ENCODE data around the gene ITGA11. TPM values are rescaled to one million over a fixed set of nuclear protein-coding genes. Genes with fewer than 3 reads are reported as not detected.

ITGA11 gene
- total RNA-seq, 1 donor from 2014 or later: 193 TPM

GRCh38 chr15:68375716-68376220 is 56.2 kb downstream of the ITGA11 start:
- H3K4me1 ChIP-seq (ENCODE audit: insufficient read depth, low read length): peaks cover 20% of the 10 kb centered on the region
- no peak overlapping the region for H3K27ac ChIP-seq (ENCODE audit: low read depth, low read length)
- Mint-ChIP-seq H3K4me1 (ENCODE audit: low read depth, unreplicated experiment) (peaks cover 12% of the 10 kb centered on the region), H3K27ac (ENCODE audit: unreplicated experiment) (no peak overlapping the region), H3K9me3 (ENCODE audit: unreplicated experiment) (no peaks in the 10 kb centered on the region), H3K36me3 (ENCODE audit: low read depth, unreplicated experiment) (peaks cover 38% of the 10 kb centered on the region), H3K27me3 (ENCODE audit: low read depth, unreplicated experiment) (no peaks in the 10 kb centered on the region), H3K4me3 (ENCODE audit: unreplicated experiment) (no peak overlapping the region)
- no peak overlapping the region for H2AFZ ChIP-seq (ENCODE audit: low read depth, low read length)
- no peak overlapping the region for H3K4me3 ChIP-seq (ENCODE audit: insufficient read depth, low read depth, low read length)
- H3K27me3 ChIP-seq (ENCODE audit: insufficient read depth, low read length): no peaks in the 10 kb centered on the region
- no peaks in the 10 kb centered on the region for H3K9me3 ChIP-seq (ENCODE audit: insufficient read depth, low read depth, low read length)
- peaks cover 41% of the 10 kb centered on the region for H3K79me2 ChIP-seq (ENCODE audit: insufficient read depth, low read length)
- FAIRE-seq (no peak), DNase-seq (ENCODE audit: low read depth) (no peak)
- H3K9ac ChIP-seq (ENCODE audit: low read length): no peak overlapping the region
- peaks cover 6% of the 10 kb centered on the region for H3K36me3 ChIP-seq (ENCODE audit: insufficient read depth, low read length)
- peaks cover 64% of the 10 kb centered on the region for H4K20me1 ChIP-seq (ENCODE audit: insufficient read depth, low read length)
- no peak overlapping the region for H3K4me2 ChIP-seq (ENCODE audit: low read length)
- TF ChIP-seq EZH2 (IDR thresholded peaks at IDR 0.05; ENCODE audit: insufficient read depth, low read length) (no peak), CTCF (IDR thresholded peaks at IDR 0.05; ENCODE audit: insufficient read depth, low read depth, low read length) (no peak)

- Mint-ChIP-seq H3K4me3 (ENCODE audit: unreplicated experiment) (no peak overlapping the region), H3K36me3 (ENCODE audit: low read depth, unreplicated experiment) (peaks cover 40% of the 10 kb centered on the region), H3K27me3 (ENCODE audit: low read depth, unreplicated experiment) (no peaks in the 10 kb centered on the region), H3K9me3 (ENCODE audit: unreplicated experiment) (no peaks in the 10 kb centered on the region), H3K4me1 (ENCODE audit: low read depth, unreplicated experiment) (peaks cover 12% of the 10 kb centered on the region), H3K27ac (ENCODE audit: unreplicated experiment) (no peak overlapping the region)
- DNase-seq (ENCODE audit: low read depth): no peak
- FAIRE-seq: no peak
- TF ChIP-seq CTCF (IDR thresholded peaks at IDR 0.05; ENCODE audit: insufficient read depth, low read depth, low read length) (no peak), EZH2 (IDR thresholded peaks at IDR 0.05; ENCODE audit: insufficient read depth, low read length) (no peak)
- H3K36me3 ChIP-seq (ENCODE audit: insufficient read depth, low read length): peaks cover 6% of the 10 kb centered on the region
- no peaks in the 10 kb centered on the region for H3K9me3 ChIP-seq (ENCODE audit: insufficient read depth, low read depth, low read length)
- H3K27me3 ChIP-seq (ENCODE audit: insufficient read depth, low read length): no peaks in the 10 kb centered on the region
- H3K4me1 ChIP-seq (ENCODE audit: insufficient read depth, low read length): peaks cover 18% of the 10 kb centered on the region
- no peak overlapping the region for H3K4me2 ChIP-seq (ENCODE audit: low read length)
- H4K20me1 ChIP-seq (ENCODE audit: insufficient read depth, low read length): peaks cover 60% of the 10 kb centered on the region
- no peak overlapping the region for H3K4me3 ChIP-seq (ENCODE audit: insufficient read depth, low read depth, low read length)
- no peak overlapping the region for H3K27ac ChIP-seq (ENCODE audit: low read depth, low read length)
- H3K79me2 ChIP-seq (ENCODE audit: insufficient read depth, low read length): peaks cover 37% of the 10 kb centered on the region
- H2AFZ ChIP-seq (ENCODE audit: low read depth, low read length): no peak overlapping the region
- H3K9ac ChIP-seq (ENCODE audit: low read length): no peak overlapping the region
These were observed 56.8 kb downstream of the ITGA11 start for GRCh38 chr15:68375191-68375631.

- Histone ChIP-seq H3K4me3 (ENCODE audit: insufficient read depth, low read depth, low read length) (no peak overlapping the region), H3K9ac (ENCODE audit: low read length) (no peak overlapping the region), H3K9me3 (ENCODE audit: insufficient read depth, low read depth, low read length) (no peaks in the 10 kb centered on the region), H4K20me1 (ENCODE audit: insufficient read depth, low read length) (peaks cover 51% of the 10 kb centered on the region), H3K27ac (ENCODE audit: low read depth, low read length) (no peak overlapping the region), H3K4me1 (ENCODE audit: insufficient read depth, low read length) (peaks cover 13% of the 10 kb centered on the region), H2AFZ (ENCODE audit: low read depth, low read length) (no peak overlapping the region), H3K27me3 (ENCODE audit: insufficient read depth, low read length) (no peaks in the 10 kb centered on the region), H3K36me3 (ENCODE audit: insufficient read depth, low read length) (peaks cover 6% of the 10 kb centered on the region), H3K4me2 (ENCODE audit: low read length) (no peak overlapping the region), H3K79me2 (ENCODE audit: insufficient read depth, low read length) (peaks cover 35% of the 10 kb centered on the region)
- DNase-seq (ENCODE audit: low read depth) (no peak), FAIRE-seq (no peak)
- Mint-ChIP-seq H3K36me3 (ENCODE audit: low read depth, unreplicated experiment) (peaks cover 39% of the 10 kb centered on the region), H3K4me1 (ENCODE audit: low read depth, unreplicated experiment) (peaks cover 6% of the 10 kb centered on the region), H3K27me3 (ENCODE audit: low read depth, unreplicated experiment) (no peaks in the 10 kb centered on the region), H3K9me3 (ENCODE audit: unreplicated experiment) (no peaks in the 10 kb centered on the region), H3K4me3 (ENCODE audit: unreplicated experiment) (no peak overlapping the region), H3K27ac (ENCODE audit: unreplicated experiment) (peak overlapping the region; percentile 41)
- TF ChIP-seq EZH2 (IDR thresholded peaks at IDR 0.05; ENCODE audit: insufficient read depth, low read length) (no peak), CTCF (IDR thresholded peaks at IDR 0.05; ENCODE audit: insufficient read depth, low read depth, low read length) (no peak)
These were observed 57.7 kb downstream of the ITGA11 start for GRCh38 chr15:68374168-68374745.
